GM21526 (cell line): ENCODE data around the gene KLK2.

Experiments
- ATAC-seq: cut with Tn5 transposase; IDR thresholded peaks from one replicate; pipeline ENCODE4 v1.9.1; 2021; ENCODE audit warnings: moderate library complexity; ENCODE audit not compliant: unreplicated experiment, low FRiP score

KLK2 gene

GRCh38 chr19:50873056-50873455 lies at the start of gene KLK2:
Gene KLK2 (plus strand): TSS chr19:50873439. CDS start chr19:50873474, 35 bp downstream.
- ATAC-seq = no peak

DNA sequence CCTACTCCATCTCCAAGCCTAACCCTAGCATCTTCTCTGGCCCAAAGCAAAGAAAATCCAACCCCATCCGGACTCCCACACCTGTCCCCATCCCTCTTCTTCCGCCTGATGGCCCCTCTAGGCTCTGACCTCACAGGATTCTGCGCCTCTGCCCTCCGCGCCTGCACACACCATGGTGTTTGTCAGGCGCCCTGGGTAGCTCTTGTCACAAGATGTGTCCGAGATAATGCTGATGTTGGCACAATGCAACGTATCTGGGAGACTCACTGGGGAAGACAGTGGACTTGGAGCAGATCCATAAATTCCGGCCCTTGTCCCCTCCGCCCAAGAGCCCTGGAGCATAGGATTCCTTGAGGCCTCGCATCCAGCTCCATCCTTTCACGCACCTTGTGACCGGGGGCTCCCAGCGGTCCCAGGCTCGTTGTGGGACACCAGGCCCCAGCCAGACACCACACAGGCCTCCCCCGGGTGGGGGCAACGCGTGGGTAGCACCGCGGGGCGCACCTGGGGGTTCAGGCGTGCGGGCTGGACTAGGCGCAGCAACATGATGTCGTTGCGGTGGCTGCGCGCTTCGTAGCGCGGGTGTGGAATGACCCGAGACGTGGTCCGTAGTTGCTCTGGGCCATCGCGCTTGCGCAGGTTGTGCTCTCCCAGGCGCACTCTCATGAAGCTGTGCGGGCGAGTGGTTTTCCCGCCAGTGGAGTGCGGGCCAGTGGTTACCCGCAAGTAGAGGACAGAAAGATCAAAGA lies 46.6 kb upstream of the KLK2 start:
- no peak for ATAC-seq

DNA sequence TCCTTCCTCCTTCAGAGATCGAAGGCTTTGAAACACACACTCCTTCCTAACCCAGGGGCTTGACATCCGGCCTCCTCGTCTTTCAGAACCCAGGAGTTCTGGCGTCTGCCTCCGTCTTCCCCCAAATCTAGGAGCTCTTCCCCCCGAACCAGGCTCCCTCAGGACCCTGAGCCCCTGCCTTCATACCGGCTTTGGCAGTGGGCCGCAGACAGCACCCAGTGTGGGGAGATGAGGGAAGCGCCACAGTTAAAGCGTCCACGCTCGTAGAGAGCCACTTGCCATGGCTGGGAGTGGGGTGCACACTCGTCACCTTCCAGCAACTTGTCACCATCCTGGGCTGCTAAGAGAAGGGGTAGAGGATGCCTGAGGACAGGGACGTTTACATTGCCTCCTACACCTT lies 45.8 kb upstream of the KLK2 start:
- no peak for ATAC-seq

- no peak for ATAC-seq
Measured at GRCh38 chr19:50829801-50830200, 43.4 kb upstream of the KLK2 start.

DNA sequence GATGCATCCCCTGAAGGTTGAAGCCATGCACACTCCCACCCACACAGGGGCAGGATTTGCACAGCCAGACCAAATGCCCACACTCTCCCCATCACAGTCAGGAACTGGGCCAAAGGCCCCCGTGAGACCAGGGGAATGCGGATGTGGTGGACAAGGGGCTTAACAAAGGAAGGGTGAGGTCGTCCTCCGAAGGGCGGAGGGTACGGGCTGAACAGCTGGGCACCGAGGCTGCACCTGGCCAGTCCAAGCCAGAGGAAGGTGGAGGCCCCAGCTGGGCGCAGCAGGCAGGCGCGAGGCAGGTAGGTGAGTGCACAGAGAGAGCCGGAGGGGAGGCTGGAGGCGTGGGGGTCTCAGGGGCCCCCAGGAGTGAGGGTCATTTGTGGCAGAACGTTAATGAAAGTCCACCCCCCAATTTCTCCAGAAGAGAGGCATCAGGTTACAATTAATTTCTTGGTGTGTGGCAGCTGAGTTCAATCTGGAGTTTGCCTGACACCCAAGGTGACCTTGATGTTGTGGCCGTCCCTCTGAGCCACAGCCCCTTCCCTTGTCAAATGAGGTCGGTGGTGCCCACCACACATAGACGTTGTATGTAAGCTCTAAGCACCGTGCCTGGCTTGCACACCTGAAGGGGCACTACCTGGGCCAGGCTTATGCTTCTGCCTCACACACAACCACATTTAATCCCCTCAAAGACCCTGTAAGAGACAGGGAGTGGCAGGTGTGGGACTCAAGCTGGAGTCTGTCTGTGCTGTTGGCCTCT lies 42.8 kb upstream of the KLK2 start:
- no peak for ATAC-seq

GRCh38 chr19:50831026-50831396 lies 42.2 kb upstream of the KLK2 start:
- ATAC-seq = no peak

DNA sequence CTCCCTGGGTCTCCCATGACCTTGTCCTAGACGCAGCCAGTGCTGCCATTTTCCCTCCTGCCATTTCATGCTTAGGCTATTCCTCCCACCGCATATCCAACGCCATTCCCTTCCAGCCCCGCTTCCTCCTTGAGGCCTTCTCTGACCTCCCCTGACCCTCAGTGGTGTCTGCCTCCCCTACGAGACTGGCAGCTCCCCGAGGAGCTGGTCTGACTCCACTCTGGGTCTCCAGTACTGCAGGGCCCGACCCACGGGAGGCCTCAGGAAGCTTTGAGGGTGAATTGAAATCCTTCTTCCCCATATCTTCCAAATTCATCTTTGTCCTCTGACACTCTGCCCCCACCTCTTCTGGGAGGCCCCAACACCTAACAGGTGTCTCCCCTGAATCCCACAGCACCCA lies 40.6 kb upstream of the KLK2 start:
- no peak for ATAC-seq

DNA sequence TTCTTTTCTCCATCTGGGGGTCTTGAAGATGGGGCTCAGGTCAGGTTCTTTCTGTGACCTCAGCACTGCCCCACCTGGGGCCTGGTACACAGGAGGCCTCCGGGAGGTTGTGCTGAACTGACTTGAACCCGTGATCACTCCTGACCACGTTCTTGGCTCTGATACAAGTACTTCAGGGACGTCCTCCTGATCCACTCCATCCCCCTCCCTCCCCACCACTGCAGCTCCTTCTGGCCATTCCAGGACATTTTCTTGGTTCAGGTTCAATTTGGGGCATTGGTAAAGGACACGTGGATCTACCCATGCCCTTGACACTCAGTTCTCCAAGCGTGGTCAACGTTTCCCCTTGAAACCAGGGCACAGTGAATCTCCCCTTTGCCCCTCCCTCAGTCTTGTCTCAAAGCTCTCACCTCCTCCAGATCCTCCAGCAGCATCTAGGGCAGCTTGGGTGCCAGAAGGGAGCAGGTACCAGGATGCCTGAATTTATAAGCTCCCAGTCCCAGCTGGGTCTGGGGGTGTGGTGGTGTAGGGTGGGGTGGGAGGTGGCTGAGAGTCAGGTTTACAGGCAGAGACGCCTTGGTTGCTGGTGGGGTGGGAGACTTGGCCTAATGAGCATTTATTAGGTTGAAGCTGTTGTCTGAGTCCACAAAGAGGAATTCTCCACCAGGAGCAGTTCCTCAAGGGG lies 40.0 kb upstream of the KLK2 start, which contains the start of gene KLK15:
Gene KLK15, minus strand, starts transcription at position 458 of the 685 bp plus-strand sequence. CDS start 2,082 bp downstream, outside the sequence.
- no peak for ATAC-seq

- no peak for ATAC-seq
Measured at GRCh38 chr19:50833802-50834167, 39.5 kb upstream of the KLK2 start.

DNA sequence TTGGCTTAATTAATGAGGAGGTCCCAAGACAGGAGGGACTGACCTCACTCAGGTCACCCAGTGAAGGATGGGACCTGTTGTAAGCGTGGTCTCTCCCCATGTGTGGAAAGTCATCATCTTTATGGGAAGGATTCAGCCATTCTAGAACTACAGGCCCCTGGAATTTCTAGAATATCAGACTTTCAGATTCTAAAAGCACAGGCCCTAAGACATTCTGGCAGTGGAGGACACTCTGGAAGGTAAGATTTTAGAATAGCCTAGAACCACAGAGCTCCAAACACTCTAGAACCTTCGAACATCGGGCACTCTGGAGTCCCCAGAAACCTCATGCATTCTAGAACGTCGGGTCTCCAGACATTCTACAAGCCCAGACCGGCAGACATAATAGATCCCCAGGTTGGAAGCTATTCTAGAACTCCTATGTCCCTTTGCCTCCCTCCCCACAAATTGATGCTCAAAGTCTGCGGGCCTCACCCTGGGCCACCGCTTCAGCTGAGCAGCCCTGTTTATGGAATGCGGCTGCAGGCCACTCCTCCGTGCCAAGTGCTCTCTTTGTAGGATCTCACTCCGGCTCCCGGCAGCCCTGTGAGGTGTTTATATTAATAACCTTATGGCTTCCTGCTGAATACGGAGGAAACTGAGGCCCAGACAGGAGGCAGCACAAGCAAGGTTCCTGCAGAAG lies 38.0 kb upstream of the KLK2 start:
- no peak for ATAC-seq

DNA sequence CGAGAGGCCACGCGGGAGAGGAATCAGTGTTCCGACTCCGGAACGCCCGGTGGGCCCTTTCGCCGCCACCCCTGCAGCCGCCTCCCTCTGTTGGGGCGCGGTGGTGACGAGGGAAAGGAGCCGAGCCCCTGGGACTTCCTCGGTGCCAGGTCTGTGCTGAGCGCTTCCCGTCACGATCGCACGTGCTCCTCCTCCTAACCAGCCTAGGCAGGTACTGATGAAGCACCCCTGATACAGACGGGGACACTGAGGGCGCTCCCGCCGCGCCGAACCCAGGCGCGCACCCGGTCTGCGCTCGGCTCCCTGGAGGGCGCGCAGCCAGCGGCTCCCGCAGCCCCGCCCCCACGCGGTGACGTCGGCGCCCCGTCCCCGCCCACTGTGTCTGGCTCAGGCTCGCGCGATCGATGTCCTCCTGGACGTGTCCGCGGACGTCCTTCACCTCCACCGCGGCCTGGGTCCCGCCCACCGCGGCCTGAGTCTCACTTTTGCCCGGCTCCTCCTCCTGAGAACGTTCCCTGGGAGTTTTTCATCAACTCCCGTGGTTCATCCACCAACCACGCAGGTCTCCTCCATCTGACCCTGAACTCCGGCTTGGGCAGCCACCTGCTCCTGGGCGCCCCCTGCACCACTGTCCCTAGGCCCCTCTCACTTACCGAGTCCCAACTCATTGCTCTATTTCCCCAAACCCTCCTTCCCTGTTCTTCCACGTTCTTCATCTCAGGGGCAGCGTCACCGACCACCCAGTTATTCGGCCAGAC lies 37.3 kb upstream of the KLK2 start:
- peak; percentile 74 for ATAC-seq

DNA sequence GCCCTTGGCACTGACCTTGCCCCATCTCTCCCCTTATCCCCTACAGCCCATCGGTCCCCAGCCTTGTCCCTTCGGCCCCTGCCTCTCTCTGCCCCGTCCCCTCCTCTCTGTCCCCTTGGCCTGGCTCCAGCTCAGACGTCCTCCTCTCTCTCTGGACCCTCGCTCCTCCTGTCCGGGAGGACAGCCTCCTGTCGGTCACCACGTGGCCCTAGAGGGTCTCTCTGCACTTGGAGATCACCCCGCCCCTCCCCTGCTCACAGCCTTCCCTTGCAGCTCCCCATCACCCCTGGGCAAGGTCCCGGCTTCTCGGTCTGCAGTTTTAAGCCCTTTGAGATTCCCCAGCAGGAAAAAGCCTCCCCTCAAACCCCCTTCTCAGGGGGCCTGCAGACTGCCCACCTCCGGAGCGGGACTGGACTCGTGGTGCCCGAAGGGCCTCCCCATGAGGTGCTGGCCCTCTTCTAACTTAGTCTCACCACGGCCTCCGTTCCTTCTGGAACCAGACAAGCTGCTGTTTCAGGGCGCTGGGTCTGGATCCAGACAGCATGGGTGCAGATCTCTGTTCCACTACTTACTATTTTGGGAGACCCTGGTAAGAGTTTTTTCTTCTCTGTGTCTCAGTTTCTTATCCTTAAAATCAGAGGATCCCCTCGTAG lies 36.6 kb upstream of the KLK2 start:
- no peak for ATAC-seq

DNA sequence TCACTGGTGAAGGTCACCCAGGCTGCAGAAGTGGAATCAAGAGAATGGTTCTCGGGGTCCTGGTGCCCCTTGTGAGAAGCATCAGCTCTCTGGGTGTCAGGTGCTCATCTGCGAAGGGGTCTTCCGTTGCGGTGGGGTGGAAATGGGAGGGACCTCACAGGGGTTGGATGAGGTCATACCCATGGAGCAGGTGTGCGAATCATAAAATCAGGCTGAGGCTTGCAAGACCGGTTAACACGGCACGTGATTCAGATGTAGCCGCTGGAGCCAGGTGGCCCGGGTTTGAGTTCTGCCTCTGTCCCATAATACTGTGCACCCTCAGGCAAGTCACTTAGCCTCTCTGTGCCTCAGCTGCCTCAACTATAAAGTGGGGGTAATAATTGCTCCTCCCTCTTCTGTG lies 35.9 kb upstream of the KLK2 start:
- ATAC-seq = no peak

DNA sequence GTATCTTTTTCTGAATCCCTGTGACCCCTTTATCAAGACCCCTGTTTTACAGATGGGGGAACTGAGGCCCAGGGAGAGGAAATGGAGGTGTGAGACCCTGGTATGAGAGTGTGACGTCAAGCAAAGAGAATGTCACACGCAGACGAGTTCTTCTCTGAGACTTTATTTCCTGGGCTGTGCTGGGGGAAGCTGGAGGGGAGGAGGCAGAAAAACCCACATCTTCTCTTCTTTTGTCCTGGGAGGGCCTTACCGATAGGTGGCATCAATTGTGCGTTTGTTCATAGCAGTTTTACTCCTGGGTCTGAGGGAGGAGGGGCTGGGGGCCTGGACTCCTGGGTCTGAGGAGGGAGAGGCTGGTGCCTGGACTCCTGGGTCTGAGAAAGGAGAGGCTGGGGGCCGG lies 35.0 kb upstream of the KLK2 start:
- ATAC-seq = no peak

- no peak for ATAC-seq
Measured at GRCh38 chr19:50839712-50840655, 33.3 kb upstream of the KLK2 start.

DNA sequence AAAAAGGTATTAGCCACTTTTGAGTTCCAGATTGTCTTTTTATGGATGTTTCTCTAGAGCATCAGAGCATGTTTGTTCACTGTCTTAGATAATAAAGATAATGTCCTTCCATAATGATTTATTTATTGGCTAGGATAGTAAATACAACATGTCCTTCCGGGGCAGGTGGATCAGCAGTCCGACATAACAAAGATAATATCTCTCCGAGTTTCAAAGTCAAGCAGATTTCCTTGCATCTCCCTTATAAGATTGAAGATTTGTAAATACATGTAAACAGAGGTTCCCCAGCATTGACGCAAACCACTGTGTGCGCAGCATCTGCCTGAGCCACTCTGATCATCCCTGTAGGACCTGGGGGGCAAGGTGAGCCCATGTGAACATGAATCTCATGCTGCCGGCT lies 31.1 kb upstream of the KLK2 start:
- no peak for ATAC-seq

GRCh38 chr19:50843205-50843604 lies 30.0 kb upstream of the KLK2 start:
- ATAC-seq = no peak

DNA sequence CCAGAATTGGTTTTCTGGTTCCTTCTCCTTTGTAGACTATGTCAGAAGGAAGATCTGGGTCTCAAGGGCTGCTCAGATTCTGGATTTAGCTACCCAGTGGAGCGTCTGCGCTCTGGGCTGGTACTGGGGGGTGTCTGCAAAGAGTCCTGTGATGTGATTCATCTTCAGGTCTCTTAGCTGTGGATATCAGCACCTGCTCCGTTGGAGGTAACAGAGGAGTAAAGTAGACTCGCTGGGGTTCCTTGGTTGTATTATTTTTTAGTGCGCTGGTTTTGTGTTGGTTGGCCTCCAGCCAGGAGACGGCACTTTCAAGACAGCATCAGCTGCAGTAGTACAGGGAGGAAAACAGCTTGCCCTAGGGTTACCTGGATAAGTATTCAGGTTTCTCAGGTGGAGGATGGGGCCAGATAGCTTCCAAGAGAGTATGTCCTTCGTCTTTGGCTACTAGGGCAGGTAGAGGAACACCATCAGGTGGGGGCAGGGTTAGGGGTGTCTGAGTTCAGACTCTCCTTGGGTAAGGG lies 29.5 kb upstream of the KLK2 start:
- no peak for ATAC-seq
